ENCODE data around the gene BMP8A.
"Not testable (repeated sequence)": the region's sequence is repeated elsewhere in the genome, so short reads cannot be mapped to it uniquely, and the experiment has no call there.

The BMP8A gene

DNA sequence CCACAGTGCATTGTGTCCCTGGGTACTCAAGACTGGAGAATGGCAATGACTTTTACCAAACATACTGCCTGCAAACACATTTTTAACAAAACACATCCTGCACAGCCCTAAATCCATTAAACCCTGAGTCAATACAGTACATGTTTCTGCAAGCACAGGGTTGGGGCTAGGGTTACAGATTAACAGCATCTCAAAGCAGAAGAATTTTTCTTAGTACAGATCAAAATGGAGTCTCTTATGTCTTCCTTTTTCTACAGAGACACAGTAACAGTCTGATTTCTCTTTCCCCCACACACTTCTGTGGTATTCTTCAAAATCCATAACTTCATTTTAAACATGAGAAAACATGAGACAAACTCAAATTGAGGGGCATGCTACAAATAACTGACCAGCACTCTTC, 13.9 kb downstream of the BMP8A start:
- no peak for TF ChIP-seq ZFX (IDR thresholded peaks at IDR 0.05; ENCODE audit: borderline replicate concordance)
- TF ChIP-seq, protein P1, sequence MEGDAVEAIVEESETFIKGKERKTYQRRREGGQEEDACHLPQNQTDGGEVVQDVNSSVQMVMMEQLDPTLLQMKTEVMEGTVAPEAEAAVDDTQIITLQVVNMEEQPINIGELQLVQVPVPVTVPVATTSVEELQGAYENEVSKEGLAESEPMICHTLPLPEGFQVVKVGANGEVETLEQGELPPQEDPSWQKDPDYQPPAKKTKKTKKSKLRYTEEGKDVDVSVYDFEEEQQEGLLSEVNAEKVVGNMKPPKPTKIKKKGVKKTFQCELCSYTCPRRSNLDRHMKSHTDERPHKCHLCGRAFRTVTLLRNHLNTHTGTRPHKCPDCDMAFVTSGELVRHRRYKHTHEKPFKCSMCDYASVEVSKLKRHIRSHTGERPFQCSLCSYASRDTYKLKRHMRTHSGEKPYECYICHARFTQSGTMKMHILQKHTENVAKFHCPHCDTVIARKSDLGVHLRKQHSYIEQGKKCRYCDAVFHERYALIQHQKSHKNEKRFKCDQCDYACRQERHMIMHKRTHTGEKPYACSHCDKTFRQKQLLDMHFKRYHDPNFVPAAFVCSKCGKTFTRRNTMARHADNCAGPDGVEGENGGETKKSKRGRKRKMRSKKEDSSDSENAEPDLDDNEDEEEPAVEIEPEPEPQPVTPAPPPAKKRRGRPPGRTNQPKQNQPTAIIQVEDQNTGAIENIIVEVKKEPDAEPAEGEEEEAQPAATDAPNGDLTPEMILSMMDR (IDR thresholded peaks at IDR 0.05), result no peak
- no peak overlapping the region for H3K27ac ChIP-seq

DNA sequence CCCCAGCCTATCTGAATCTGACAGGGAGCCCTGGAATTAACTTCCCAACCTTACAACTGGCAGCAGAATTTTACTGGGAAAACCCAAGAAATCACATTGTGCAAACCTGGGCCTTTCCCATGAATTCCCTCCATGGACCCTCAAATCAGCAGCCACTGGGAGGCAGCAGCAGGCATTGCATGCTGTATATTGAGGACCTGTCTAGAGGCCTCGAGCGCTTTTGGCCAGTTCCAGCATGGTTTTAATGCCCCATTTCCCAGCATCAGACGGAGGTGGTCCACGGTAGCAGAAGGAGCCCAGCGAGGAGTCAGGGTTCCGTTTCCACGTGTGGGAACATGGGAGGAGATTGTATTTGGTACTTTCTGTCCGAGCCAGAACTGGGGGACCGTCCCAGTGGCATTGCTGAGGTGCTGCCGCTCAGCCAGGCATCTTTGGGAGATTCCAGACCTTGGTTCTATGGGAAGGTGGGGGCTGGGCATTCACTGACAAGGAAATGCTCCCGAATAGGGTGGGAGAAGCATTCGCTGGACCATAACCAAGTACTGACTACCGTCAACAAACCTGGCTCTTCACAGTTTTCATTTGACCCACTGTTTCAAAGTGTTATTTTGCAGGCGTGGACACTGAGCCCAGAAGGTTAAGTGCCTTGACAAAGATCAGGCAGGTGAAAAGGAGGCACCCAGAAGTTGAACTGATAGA, 15.9 kb downstream of the BMP8A start:
- no peak overlapping the region for H3K27ac ChIP-seq
- TF ChIP-seq, protein P1 (IDR thresholded peaks at IDR 0.05), result no peak; the same call in 1 of the 2 replicates
- no peak for TF ChIP-seq ZFX (IDR thresholded peaks at IDR 0.05; ENCODE audit: borderline replicate concordance)

GRCh38 chr1:39508266-39508665, 16.8 kb downstream of the BMP8A start:
- no peak for TF ChIP-seq ZFX (IDR thresholded peaks at IDR 0.05; ENCODE audit: borderline replicate concordance)
- TF ChIP-seq, protein P1 (IDR thresholded peaks at IDR 0.05), result no peak
- no peak overlapping the region for H3K27ac ChIP-seq

DNA sequence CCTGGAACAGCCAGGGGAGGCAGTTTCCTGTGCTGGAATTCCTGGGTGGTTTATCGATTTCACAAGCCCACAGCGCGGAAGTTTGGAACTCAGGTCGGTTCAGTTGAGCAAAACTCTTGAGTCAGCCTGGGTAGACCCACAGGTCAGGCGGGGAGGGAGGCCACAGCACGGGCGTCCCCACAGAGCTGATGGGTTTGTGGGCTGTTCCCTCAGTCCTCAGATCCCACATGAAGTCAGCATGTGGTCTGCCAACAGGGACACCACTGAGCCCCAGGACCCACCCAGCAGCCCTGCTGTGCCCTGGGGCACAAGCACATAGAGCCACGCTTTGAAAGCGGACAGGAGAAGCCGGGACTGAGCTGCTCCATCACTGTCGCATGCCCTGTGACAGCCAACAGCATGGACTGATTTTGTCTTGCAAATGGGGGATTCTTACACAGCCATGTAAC, 17.4 kb downstream of the BMP8A start:
- TF ChIP-seq, protein P1 (IDR thresholded peaks at IDR 0.05), result no peak

DNA sequence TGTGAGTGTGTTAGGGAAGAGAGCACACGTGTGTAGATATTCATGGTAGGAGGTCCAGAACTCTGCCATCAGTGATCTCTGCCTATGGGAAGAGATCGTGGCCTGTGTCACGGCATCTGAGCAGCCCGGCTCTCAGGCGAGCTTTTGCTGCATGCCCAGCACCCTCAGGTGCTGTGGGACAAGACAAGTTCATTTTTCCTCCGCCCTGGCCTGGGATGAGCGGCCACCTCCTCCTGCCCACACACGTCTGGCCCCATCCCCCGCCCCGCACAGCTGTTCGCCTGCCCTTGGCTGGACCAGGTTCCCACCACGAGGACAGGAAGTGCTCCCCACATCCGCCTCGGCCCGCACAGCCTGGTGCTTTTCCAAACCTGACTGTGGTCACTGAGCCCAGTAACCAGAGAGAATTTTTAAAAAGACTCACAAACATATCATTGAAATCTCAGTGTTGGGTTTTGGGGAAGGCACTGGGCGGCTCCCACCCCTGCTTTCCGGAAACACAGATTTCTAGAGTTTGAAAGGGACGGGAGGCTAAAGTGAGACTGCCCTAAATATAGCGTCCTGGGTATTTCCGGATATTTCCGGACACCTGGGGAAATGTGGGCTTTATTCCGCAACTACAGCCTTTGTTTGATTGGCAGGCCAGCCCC, 18.0 kb downstream of the BMP8A start:
- TF ChIP-seq, protein P1 (IDR thresholded peaks at IDR 0.05), result no peak
- no peak for TF ChIP-seq ZFX (IDR thresholded peaks at IDR 0.05; ENCODE audit: borderline replicate concordance)
- H3K27ac ChIP-seq, result no peak overlapping the region

More for the DNA sequence above, 17.4 kb downstream of the BMP8A start:
- no peak overlapping the region for H3K27ac ChIP-seq

GRCh38 chr1:39510570-39511186, 19.2 kb downstream of the BMP8A start:
- H3K27ac ChIP-seq, result not testable (repeated sequence)

DNA sequence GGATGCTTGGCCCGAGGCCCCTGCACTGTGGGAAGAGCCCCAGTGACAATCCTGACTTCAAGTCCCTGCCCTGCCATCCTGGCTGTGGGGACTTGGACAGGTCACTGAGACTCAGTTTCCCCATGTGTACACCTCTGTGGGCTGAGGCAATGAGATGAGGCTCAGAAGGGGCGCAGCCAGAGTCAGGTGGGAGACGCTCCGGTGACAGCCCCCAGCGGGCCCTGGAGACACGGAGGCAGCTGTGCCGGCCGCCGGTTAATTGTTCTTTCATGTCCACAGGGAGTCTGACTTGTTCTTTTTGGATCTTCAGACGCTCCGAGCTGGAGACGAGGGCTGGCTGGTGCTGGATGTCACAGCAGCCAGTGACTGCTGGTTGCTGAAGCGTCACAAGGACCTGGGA, 20.0 kb downstream of the BMP8A start:
- H3K27ac ChIP-seq, result not testable (repeated sequence)

GRCh38 chr1:39512234-39512847, 20.9 kb downstream of the BMP8A start:
- H3K27ac ChIP-seq, result not testable (repeated sequence)

DNA sequence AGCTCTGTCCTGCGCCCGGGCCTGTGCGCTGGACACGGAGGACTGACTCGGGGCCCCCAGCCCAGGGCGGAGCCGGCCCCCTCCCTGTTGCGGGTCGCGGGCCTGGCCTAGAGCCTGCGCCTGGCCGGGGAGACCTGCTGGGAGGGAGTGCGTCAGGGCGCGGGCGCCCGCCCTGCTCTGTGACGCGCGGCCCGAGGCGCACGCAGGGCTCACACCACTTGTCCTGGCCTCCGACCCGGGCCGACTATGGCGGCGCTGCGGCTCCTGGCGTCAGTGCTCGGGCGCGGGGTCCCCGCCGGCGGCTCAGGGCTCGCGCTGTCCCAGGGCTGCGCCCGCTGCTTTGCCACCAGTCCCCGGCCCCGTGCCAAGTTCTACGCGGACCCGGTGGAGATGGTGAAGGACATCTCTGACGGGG, 23.3 kb downstream of the BMP8A start:
- H3K27ac ChIP-seq, result not testable (repeated sequence)

DNA sequence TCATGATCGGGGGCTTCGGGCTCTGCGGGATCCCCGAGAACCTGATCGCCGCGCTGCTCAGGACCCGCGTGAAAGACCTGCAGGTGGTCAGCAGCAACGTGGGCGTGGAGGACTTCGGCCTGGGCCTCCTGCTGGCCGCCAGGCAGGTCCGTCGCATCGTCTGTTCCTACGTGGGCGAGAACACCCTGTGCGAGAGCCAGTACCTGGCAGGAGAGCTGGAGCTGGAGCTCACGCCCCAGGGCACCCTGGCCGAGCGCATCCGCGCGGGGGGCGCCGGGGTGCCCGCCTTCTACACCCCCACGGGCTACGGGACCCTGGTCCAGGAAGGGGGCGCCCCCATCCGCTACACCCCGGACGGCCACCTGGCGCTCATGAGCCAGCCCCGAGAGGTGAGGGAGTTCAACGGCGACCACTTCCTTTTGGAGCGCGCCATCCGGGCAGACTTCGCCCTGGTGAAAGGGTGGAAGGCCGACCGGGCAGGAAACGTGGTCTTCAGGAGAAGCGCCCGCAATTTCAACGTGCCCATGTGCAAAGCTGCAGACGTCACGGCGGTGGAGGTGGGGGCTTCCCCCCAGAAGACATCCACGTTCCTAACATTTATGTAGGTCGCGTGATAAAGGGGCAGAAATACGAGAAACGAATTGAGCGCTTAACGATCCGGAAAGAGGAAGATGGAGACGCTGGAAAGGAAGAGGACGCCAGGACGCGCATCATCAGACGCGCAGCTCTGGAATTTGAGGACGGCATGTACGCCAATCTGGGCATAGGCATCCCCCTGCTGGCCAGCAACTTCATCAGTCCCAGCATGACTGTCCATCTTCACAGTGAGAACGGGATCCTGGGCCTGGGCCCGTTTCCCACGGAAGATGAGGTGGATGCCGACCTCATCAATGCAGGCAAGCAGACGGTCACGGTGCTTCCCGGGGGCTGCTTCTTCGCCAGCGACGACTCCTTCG, 24.0 kb downstream of the BMP8A start:
- not testable (repeated sequence) for H3K27ac ChIP-seq

DNA sequence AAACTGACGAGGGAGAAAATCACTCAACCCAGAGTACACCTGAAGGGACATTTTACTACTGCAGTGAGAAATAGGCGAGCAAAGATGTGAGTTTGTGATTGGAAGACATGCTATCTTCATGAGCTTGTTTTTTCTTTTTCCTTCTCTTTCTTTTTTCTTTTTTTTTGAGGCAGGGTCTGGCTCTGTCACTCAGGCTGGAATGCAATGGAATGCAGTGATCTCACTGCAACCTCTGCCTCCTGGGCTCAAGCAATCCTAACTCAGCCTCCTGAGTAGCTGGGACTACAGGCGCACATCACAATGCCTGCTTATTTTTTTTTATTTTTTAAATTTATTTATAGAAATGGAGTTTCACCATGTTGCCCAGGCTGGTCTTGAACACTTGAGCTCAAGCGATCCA, 25.4 kb downstream of the BMP8A start:
- H3K27ac ChIP-seq, result not testable (repeated sequence)

GRCh38 chr1:39517936-39518335, 26.5 kb downstream of the BMP8A start:
- not testable (repeated sequence) for H3K27ac ChIP-seq

- not testable (repeated sequence) for H3K27ac ChIP-seq
Observed at GRCh38 chr1:39519376-39519775, 27.9 kb downstream of the BMP8A start.

Measured in 22Rv1 (cell line).